ENCODE results near the gene PCK1. TPM values are rescaled to one million over a fixed set of nuclear protein-coding genes. Genes with fewer than 3 reads are reported as not detected.
A peak's percentile ranks its signal among the peaks of the same experiment; 100 is the strongest.
"Not testable (repeated sequence)": the region's sequence is repeated elsewhere in the genome, so short reads cannot be mapped to it uniquely, and the experiment has no call there.

PCK1 gene
- total RNA-seq, result under 1 TPM in 4 of 7 donors, not detected in 3; 0.17 to 0.67 (median 0.41) TPM
- polyA plus RNA-seq, result under 1 TPM; 0.04 to 0.13 (median 0.05) TPM
- long read RNA-seq, donor 1, result 0 reads
- long read RNA-seq, donor 2, full-length matches to known transcripts, result 1 of 1 reads
- long read RNA-seq, donor 2, partial matches to known transcripts, result 0 of 1 reads
- long read RNA-seq, donor 2, other reads (novel, unspliced or antisense), result 0 of 1 reads

GRCh38 chr20:57560554-57561355, at the start of gene PCK1:
Gene PCK1, plus strand, starts transcription at chr20:57561110. Its CDS starts 302 bp downstream, at chr20:57561412.
- Histone ChIP-seq H3K36me3 (no peaks in the 10 kb centered on the region), H3K4me3 (no peak within 1 kb of the TSS), H3K27ac (no peak within 1 kb of the TSS), H3K9me3 (no peaks in the 10 kb centered on the region), H3K4me1 (no peaks in the 10 kb centered on the region), H3K27me3 (replicated peaks in 1 of 7) (peaks cover 0 to 49% (median 0%) of the 10 kb centered on the region in 7 donors)
- intact Hi-C loops (cut with DNase I; ENCODE audit: low total_unique reads), result no loop called here
- WGBS, 5 donors, result 73 to 81% (median 76%) methylated on average over 14 of the region's 14 CpGs
- TF ChIP-seq POLR2A (IDR thresholded peaks at IDR 0.05) (no peak), CTCF (IDR thresholded peaks at IDR 0.05 in 8 of 11, conservative IDR thresholded peaks at IDR 0.05 in 3 of 11) (no peak), POLR2AphosphoS5 (IDR thresholded peaks at IDR 0.05) (peak in 2 of 3 donors; percentile 41 to 47)
- peak; percentile 64 for DNase-seq

GRCh38 chr20:57511709-57512108, 49.2 kb upstream of the PCK1 start:
- intact Hi-C loops (cut with DNase I; ENCODE audit: low total_unique reads), result loop anchor here (5.0 kb wide), 1 partner anchor 696 kb away; no protein-coding TSS in a partner anchor
- peaks cover 0 to 28% (median 0%) of the 10 kb centered on the region in 7 donors for H3K27me3 ChIP-seq (replicated peaks in 1 of 7)
- H3K9me3 ChIP-seq, H3K27ac ChIP-seq, H3K4me3 ChIP-seq, DNase-seq, H3K36me3 ChIP-seq: not testable (repeated sequence)
- 86 to 92% (median 90%) methylated on average over 7 of the region's 7 CpGs for WGBS, 5 donors
- peaks cover 0 to 19% (median 3%) of the 10 kb centered on the region in 6 donors for H3K4me1 ChIP-seq

- H3K4me3 ChIP-seq, result no peak overlapping the region
- H3K36me3 ChIP-seq, result no peaks in the 10 kb centered on the region
- TF ChIP-seq CTCF (IDR thresholded peaks at IDR 0.05 in 8 of 11, conservative IDR thresholded peaks at IDR 0.05 in 3 of 11), result no peak
- TF ChIP-seq POLR2AphosphoS5 (IDR thresholded peaks at IDR 0.05), result no peak
- TF ChIP-seq POLR2A (IDR thresholded peaks at IDR 0.05), result no peak
- 65 to 81% (median 74%) methylated on average over 5 of the region's 5 CpGs for WGBS, 5 donors
- H3K27me3 ChIP-seq (replicated peaks in 1 of 7), result peaks cover 0 to 24% (median 0%) of the 10 kb centered on the region in 7 donors
- intact Hi-C loops (cut with DNase I; ENCODE audit: low total_unique reads), result loop anchor here (5.0 kb wide), 1 partner anchor 695 kb away; no protein-coding TSS in a partner anchor
- DNase-seq, result no peak
- H3K4me1 ChIP-seq, result peaks cover 0 to 13% (median 3%) of the 10 kb centered on the region in 6 donors
- no peaks in the 10 kb centered on the region for H3K9me3 ChIP-seq
- H3K27ac ChIP-seq, result no peak overlapping the region
Measured at GRCh38 chr20:57512432-57512831, 48.5 kb upstream of the PCK1 start.

GRCh38 chr20:57513199-57513598, 47.7 kb upstream of the PCK1 start:
- 60 to 80% (median 70%) methylated on average over 1 of the region's 1 CpG for WGBS, 5 donors
- intact Hi-C loops (cut with DNase I; ENCODE audit: low total_unique reads), result loop anchor here (5.0 kb wide), 1 partner anchor 694 kb away; no protein-coding TSS in a partner anchor
- TF ChIP-seq POLR2A (IDR thresholded peaks at IDR 0.05), result no peak
- TF ChIP-seq POLR2AphosphoS5 (IDR thresholded peaks at IDR 0.05), result no peak
- TF ChIP-seq CTCF (IDR thresholded peaks at IDR 0.05 in 8 of 11, conservative IDR thresholded peaks at IDR 0.05 in 3 of 11), result no peak
- Histone ChIP-seq H3K4me3 (no peak overlapping the region), H3K9me3 (no peaks in the 10 kb centered on the region), H3K27ac (no peak overlapping the region), H3K27me3 (replicated peaks in 1 of 7) (peaks cover 0 to 17% (median 0%) of the 10 kb centered on the region in 7 donors), H3K36me3 (no peaks in the 10 kb centered on the region), H3K4me1 (peaks cover 0 to 8% (median 3%) of the 10 kb centered on the region in 6 donors)
- no peak for DNase-seq

Data from spleen (tissue), 13 donors.